Measurements from ENCODE around the gene SLC8A3.
A peak's percentile ranks its signal among the peaks of the same experiment; 100 is the strongest.

SLC8A3 gene

GRCh38 chr14:70057519-70058136 is 131.1 kb downstream of the SLC8A3 start:
- DNase-seq = no peak

GRCh38 chr14:70052990-70053389 is 135.8 kb downstream of the SLC8A3 start:
- no peak for DNase-seq

GRCh38 chr14:70050136-70050535 is 138.6 kb downstream of the SLC8A3 start:
- DNase-seq = no peak

GRCh38 chr14:70049605-70050004 is 139.1 kb downstream of the SLC8A3 start:
- DNase-seq = no peak

- DNase-seq = no peak
Measured at GRCh38 chr14:70048313-70048654, 140.5 kb downstream of the SLC8A3 start.

- DNase-seq = no peak
Measured at GRCh38 chr14:70047598-70048312, 141.0 kb downstream of the SLC8A3 start.

GRCh38 chr14:70045844-70046535 is 142.8 kb downstream of the SLC8A3 start:
- DNase-seq = peak; percentile 29 to 30

- no peak for DNase-seq
Measured at GRCh38 chr14:70045310-70045709, 143.4 kb downstream of the SLC8A3 start.

- no peak for DNase-seq
Measured at GRCh38 chr14:70043001-70043400, 145.8 kb downstream of the SLC8A3 start.

GRCh38 chr14:70036665-70037064 is 152.1 kb downstream of the SLC8A3 start:
- DNase-seq = peak; percentile 9 to 46

GRCh38 chr14:70034257-70034656 is 154.5 kb downstream of the SLC8A3 start:
- DNase-seq = no peak

- no peak for DNase-seq
Measured at GRCh38 chr14:70033561-70033960, 155.2 kb downstream of the SLC8A3 start.

- DNase-seq = no peak
Measured at GRCh38 chr14:70033116-70033515, 155.6 kb downstream of the SLC8A3 start.

- DNase-seq = no peak
Measured at GRCh38 chr14:70032447-70032846, 156.3 kb downstream of the SLC8A3 start.

- DNase-seq = no peak
Measured at GRCh38 chr14:70032016-70032415, 156.7 kb downstream of the SLC8A3 start.

GRCh38 chr14:70029296-70030132 is 159.2 kb downstream of the SLC8A3 start:
- peak; percentile 53 to 75 for DNase-seq

- peak; percentile 49 to 54 for DNase-seq
Measured at GRCh38 chr14:70027785-70028428, 160.8 kb downstream of the SLC8A3 start.

- no peak for DNase-seq
Measured at GRCh38 chr14:70023871-70024270, 164.9 kb downstream of the SLC8A3 start.

- DNase-seq = no peak
Measured at GRCh38 chr14:70022771-70023445, 165.8 kb downstream of the SLC8A3 start.

- DNase-seq = peak in 1 of 2 experiments; percentile 62
Measured at GRCh38 chr14:70021548-70022220, 167.1 kb downstream of the SLC8A3 start.

Measured in NCI-H2081 (cell line).